Large intestine (tissue), 3 donors: ENCODE measurements around the gene STH. TPM values are rescaled to one million over a fixed set of nuclear protein-coding genes. Genes with fewer than 3 reads are reported as not detected.
"Not testable (repeated sequence)": the region's sequence is repeated elsewhere in the genome, so short reads cannot be mapped to it uniquely, and the experiment has no call there.

ENCODE experiments used
- DNase-seq, 2 donors: peaks; one replicate each; pipeline versions ENCODE4 v3.0.0 to v3.0.0-alpha.2; 2013
- H3K27ac ChIP-seq: one replicate; pipeline ENCODE4 v1.5.1; 2013; ENCODE audit warnings: low read length
- H3K27me3 ChIP-seq: 2 replicates; pipeline ENCODE4 v1.6.1; 2013; ENCODE audit warnings: low read length; ENCODE audit not compliant: control insufficient read depth, insufficient read depth
- H3K36me3 ChIP-seq: 2 replicates; pipeline ENCODE4 v1.6.1; 2013; ENCODE audit warnings: low read length; ENCODE audit not compliant: control insufficient read depth, insufficient read depth
- H3K4me1 ChIP-seq: one replicate; pipeline ENCODE4 v1.6.1; 2013; ENCODE audit warnings: low read length; ENCODE audit not compliant: control insufficient read depth, insufficient read depth
- H3K4me3 ChIP-seq: one replicate; pipeline ENCODE4 v1.5.1; 2013; ENCODE audit warnings: low read length
- H3K9me3 ChIP-seq: one replicate; pipeline ENCODE4 v1.6.1; 2013; ENCODE audit warnings: mild to moderate bottlenecking, low read depth, low read length, moderate library complexity; ENCODE audit not compliant: control insufficient read depth
- WGBS: methylation state at CpG from one replicate; pipeline ENCODE4 v1.1.5; 2013; ENCODE audit warnings: low lambda C conversion rate; ENCODE audit not compliant: insufficient coverage; 5-methylcytosine and 5-hydroxymethylcytosine counted together
- polyA plus RNA-seq: library from polyadenylated mRNA; unstranded; fragments of 120-200 nt; gene quantifications from one replicate; pipeline ENCODE4 v1.2.1, GENCODE V29; 2013

STH gene
- polyA plus RNA-seq, 1 donor: not detected

DNA sequence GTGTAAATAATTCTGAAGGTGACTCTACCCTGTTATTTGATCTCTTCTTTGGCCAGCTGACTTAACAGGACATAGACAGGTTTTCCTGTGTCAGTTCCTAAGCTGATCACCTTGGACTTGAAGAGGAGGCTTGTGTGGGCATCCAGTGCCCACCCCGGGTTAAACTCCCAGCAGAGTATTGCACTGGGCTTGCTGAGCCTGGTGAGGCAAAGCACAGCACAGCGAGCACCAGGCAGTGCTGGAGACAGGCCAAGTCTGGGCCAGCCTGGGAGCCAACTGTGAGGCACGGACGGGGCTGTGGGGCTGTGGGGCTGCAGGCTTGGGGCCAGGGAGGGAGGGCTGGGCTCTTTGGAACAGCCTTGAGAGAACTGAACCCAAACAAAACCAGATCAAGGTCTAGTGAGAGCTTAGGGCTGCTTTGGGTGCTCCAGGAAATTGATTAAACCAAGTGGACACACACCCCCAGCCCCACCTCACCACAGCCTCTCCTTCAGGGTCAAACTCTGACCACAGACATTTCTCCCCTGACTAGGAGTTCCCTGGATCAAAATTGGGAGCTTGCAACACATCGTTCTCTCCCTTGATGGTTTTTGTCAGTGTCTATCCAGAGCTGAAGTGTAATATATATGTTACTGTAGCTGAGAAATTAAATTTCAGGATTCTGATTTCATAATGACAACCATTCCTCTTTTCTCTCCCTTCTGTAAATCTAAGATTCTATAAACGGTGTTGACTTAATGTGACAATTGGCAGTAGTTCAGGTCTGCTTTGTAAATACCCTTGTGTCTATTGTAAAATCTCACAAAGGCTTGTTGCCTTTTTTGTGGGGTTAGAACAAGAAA, 5.1 kb downstream of the STH start:
- Histone ChIP-seq H3K27ac (no peak overlapping the region), H3K9me3 (no peaks in the 10 kb centered on the region), H3K4me1 (peaks cover 7% of the 10 kb centered on the region), H3K36me3 (no peaks in the 10 kb centered on the region), H3K27me3 (no peaks in the 10 kb centered on the region), H3K4me3 (no peak overlapping the region)
- DNase-seq: peak; percentile 34 to 61
- no CpG with 5 or more reads among the region's 6 CpGs for WGBS

GRCh38 chr17:46006082-46006481, 7.0 kb downstream of the STH start:
- 86% methylated on average over 1 of the region's 1 CpG for WGBS
- DNase-seq, H3K4me1 ChIP-seq, H3K36me3 ChIP-seq, H3K27me3 ChIP-seq, H3K9me3 ChIP-seq, H3K27ac ChIP-seq, H3K4me3 ChIP-seq: not testable (repeated sequence)

DNA sequence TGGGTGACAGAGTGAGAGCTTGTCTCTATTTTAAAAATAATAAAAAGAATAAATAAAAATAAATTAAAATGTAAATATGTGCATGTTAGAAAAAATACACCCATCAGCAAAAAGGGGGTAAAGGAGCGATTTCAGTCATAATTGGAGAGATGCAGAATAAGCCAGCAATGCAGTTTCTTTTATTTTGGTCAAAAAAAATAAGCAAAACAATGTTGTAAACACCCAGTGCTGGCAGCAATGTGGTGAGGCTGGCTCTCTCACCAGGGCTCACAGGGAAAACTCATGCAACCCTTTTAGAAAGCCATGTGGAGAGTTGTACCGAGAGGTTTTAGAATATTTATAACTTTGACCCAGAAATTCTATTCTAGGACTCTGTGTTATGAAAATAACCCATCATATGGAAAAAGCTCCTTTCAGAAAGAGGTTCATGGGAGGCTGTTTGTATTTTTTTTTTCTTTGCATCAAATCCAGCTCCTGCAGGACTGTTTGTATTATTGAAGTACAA, 8.5 kb downstream of the STH start:
- no peak overlapping the region for H3K27ac ChIP-seq
- WGBS: no CpG with 5 or more reads among the region's 2 CpGs
- H3K4me1 ChIP-seq: peaks cover 7% of the 10 kb centered on the region
- no peaks in the 10 kb centered on the region for H3K9me3 ChIP-seq
- no peak overlapping the region for H3K4me3 ChIP-seq
- no peak for DNase-seq
- no peaks in the 10 kb centered on the region for H3K27me3 ChIP-seq
- no peaks in the 10 kb centered on the region for H3K36me3 ChIP-seq

- WGBS: 90% methylated on average over 2 of the region's 9 CpGs
- Histone ChIP-seq H3K4me3 (no peak overlapping the region), H3K36me3 (no peaks in the 10 kb centered on the region), H3K27me3 (no peaks in the 10 kb centered on the region), H3K27ac (no peak overlapping the region), H3K4me1 (peaks cover 6% of the 10 kb centered on the region), H3K9me3 (no peaks in the 10 kb centered on the region)
- DNase-seq: no peak
Observed at GRCh38 chr17:46008591-46008990, 9.5 kb downstream of the STH start.

- Histone ChIP-seq H3K9me3 (no peaks in the 10 kb centered on the region), H3K4me1 (no peaks in the 10 kb centered on the region), H3K27me3 (no peaks in the 10 kb centered on the region), H3K4me3 (no peak overlapping the region), H3K36me3 (no peaks in the 10 kb centered on the region), H3K27ac (no peak overlapping the region)
- DNase-seq: no peak
- no CpG with 5 or more reads among the region's 33 CpGs for WGBS
Observed at GRCh38 chr17:46009681-46010596, 10.9 kb downstream of the STH start.

- Histone ChIP-seq H3K4me3 (no peak overlapping the region), H3K27me3 (no peaks in the 10 kb centered on the region), H3K27ac (no peak overlapping the region), H3K4me1 (no peaks in the 10 kb centered on the region), H3K9me3 (no peaks in the 10 kb centered on the region), H3K36me3 (no peaks in the 10 kb centered on the region)
- DNase-seq: no peak
- no CpG with 5 or more reads among the region's 16 CpGs for WGBS
Observed at GRCh38 chr17:46010597-46011186, 11.6 kb downstream of the STH start.

- no peak for DNase-seq
- no peaks in the 10 kb centered on the region for H3K36me3 ChIP-seq
- H3K27ac ChIP-seq: no peak overlapping the region
- no CpG with 5 or more reads among the region's 28 CpGs for WGBS
- no peak overlapping the region for H3K4me3 ChIP-seq
- H3K4me1 ChIP-seq: no peaks in the 10 kb centered on the region
- H3K27me3 ChIP-seq: no peaks in the 10 kb centered on the region
- no peaks in the 10 kb centered on the region for H3K9me3 ChIP-seq
Observed at GRCh38 chr17:46011711-46012505, 12.9 kb downstream of the STH start.

- Histone ChIP-seq H3K27me3 (no peaks in the 10 kb centered on the region), H3K27ac (no peak overlapping the region), H3K4me1 (no peaks in the 10 kb centered on the region), H3K36me3 (no peaks in the 10 kb centered on the region), H3K9me3 (no peaks in the 10 kb centered on the region), H3K4me3 (no peak overlapping the region)
- WGBS: no CpG with 5 or more reads among the region's 11 CpGs
- no peak for DNase-seq
Observed at GRCh38 chr17:46012506-46013079, 13.5 kb downstream of the STH start.

GRCh38 chr17:46013127-46013501, 14.1 kb downstream of the STH start:
- no peaks in the 10 kb centered on the region for H3K27me3 ChIP-seq
- H3K4me3 ChIP-seq: no peak overlapping the region
- H3K4me1 ChIP-seq: no peaks in the 10 kb centered on the region
- DNase-seq: no peak
- WGBS: no CpG with 5 or more reads among the region's 7 CpGs
- no peak overlapping the region for H3K27ac ChIP-seq
- no peaks in the 10 kb centered on the region for H3K9me3 ChIP-seq
- H3K36me3 ChIP-seq: no peaks in the 10 kb centered on the region
